Fibroblast of lung (primary cell): Measurements from ENCODE around the gene SPIN1. TPM values are rescaled to one million over a fixed set of nuclear protein-coding genes. Genes with fewer than 3 reads are reported as not detected.

Experiments
- DNase-seq, 2 donors: peaks; one replicate each; pipeline versions ENCODE4 v3.0.0 to v3.0.0-alpha.2; 2010; ENCODE audit warnings: low read depth in 2 of 2
- H2AFZ ChIP-seq: 2 replicates; pipeline ENCODE4 v1.5.1; 2012; ENCODE audit warnings: low read length, control low read depth, inconsistent platforms
- H3K27ac ChIP-seq: 2 replicates; pipeline ENCODE4 v1.5.1; 2011; ENCODE audit warnings: low read length, control low read depth; ENCODE audit not compliant: insufficient read depth
- H3K27me3 ChIP-seq: 2 replicates; pipeline ENCODE4 v1.5.1; 2011; ENCODE audit warnings: mild to moderate bottlenecking, low read length; ENCODE audit not compliant: control insufficient read depth, insufficient read depth
- H3K36me3 ChIP-seq: 2 replicates; pipeline ENCODE4 v1.5.1; 2011; ENCODE audit warnings: low read length; ENCODE audit not compliant: control insufficient read depth, insufficient read depth
- H3K4me1 ChIP-seq: 2 replicates; pipeline ENCODE4 v1.5.1; 2011; ENCODE audit warnings: low read length; ENCODE audit not compliant: control insufficient read depth, insufficient read depth; ENCODE audit errors: extremely low read depth
- H3K4me2 ChIP-seq: 2 replicates; pipeline ENCODE4 v1.5.1; 2011; ENCODE audit warnings: low read length, control low read depth; ENCODE audit not compliant: insufficient read depth; ENCODE audit errors: extremely low read depth
- H3K4me3 ChIP-seq, 4 experiments: fragments of 200-600 bp in 1 of 4; sonication (generic) in 1 of 4; replicated peaks in 1 of 4; 2 replicates each; pipeline ENCODE4 v1.5.1; 2011 to 2016; ENCODE audit warnings: low read length in 4 of 4, low read depth in 3 of 4, mild to moderate bottlenecking in 3 of 4, control low read depth in 2 of 4, inconsistent platforms in 1 of 4, mixed read lengths in 1 of 4; ENCODE audit not compliant: insufficient read depth in 1 of 4; ENCODE audit errors: control extremely low read depth in 1 of 4
- H3K79me2 ChIP-seq: 2 replicates; pipeline ENCODE4 v1.5.1; 2012; ENCODE audit warnings: mild to moderate bottlenecking, low read length, inconsistent platforms; ENCODE audit not compliant: control insufficient read depth, insufficient read depth
- H3K9ac ChIP-seq: 2 replicates; pipeline ENCODE4 v1.5.1; 2011; ENCODE audit warnings: mild to moderate bottlenecking, low read length, control low read depth; ENCODE audit not compliant: insufficient read depth
- H3K9me3 ChIP-seq: 2 replicates; pipeline ENCODE4 v1.5.1; 2012; ENCODE audit warnings: low read depth, low read length; ENCODE audit not compliant: control insufficient read depth, insufficient read depth
- H4K20me1 ChIP-seq: 2 replicates; pipeline ENCODE4 v1.5.1; 2011; ENCODE audit warnings: low read length; ENCODE audit not compliant: control insufficient read depth, insufficient read depth; ENCODE audit errors: extremely low read depth
- CTCF ChIP-seq, 2 donors: IDR thresholded peaks in 1 of 2; conservative IDR thresholded peaks in 1 of 2; 1 replicate in 1 of 2; 2 replicates in 1 of 2; pipeline ENCODE4 v1.5.1; 2011 to 2012; ENCODE audit warnings: low read length in 2 of 2, control low read depth in 1 of 2, inconsistent platforms in 1 of 2, low read depth in 1 of 2, mild to moderate bottlenecking in 1 of 2
- EZH2 ChIP-seq: IDR thresholded peaks from 2 replicates; pipeline ENCODE4 v1.5.1; 2012; ENCODE audit warnings: low read length, control low read depth, mild to moderate bottlenecking; ENCODE audit errors: missing control alignments
- polyA plus RNA-seq, 2 donors: library from polyadenylated mRNA; depleted of rRNA in 1 of 2; stranded (reverse) in 1 of 2; unstranded in 1 of 2; fragments of >200 nt; gene quantifications; 2 replicates each; pipeline ENCODE4 v1.2.1, GENCODE V29; 2011 to 2012; ENCODE audit warnings: missing spikeins in 1 of 2
- total RNA-seq: library from RNA; depleted of rRNA; stranded (reverse); fragments of >200 nt; gene quantifications from 2 replicates; pipeline ENCODE4 v1.2.1, GENCODE V29; 2014

SPIN1 gene
- total and polyA plus RNA-seq, 2 donors (not counting 1 experiment from before 2014, with no cell fraction given): 96.9 to 121 TPM

- H3K4me3 ChIP-seq: no peak overlapping the region
- H3K36me3 ChIP-seq: peaks cover 1% of the 10 kb centered on the region
- peak overlapping the region; percentile 76 for H3K27ac ChIP-seq
- TF ChIP-seq EZH2 (no peak), CTCF (conservative IDR thresholded peaks at IDR 0.05 in 1 of 2, IDR thresholded peaks at IDR 0.05 in 1 of 2; ENCODE audit: low read depth in 1 of 2, low read length in 2 of 2) (no peak)
- peaks cover 34% of the 10 kb centered on the region for H3K4me1 ChIP-seq
- H3K4me2 ChIP-seq: peak overlapping the region; percentile 78
- no peaks in the 10 kb centered on the region for H3K9me3 ChIP-seq
- no peaks in the 10 kb centered on the region for H4K20me1 ChIP-seq
- peak; percentile 56 to 78 for DNase-seq
- peaks cover 8% of the 10 kb centered on the region for H3K79me2 ChIP-seq
- H2AFZ ChIP-seq: no peak overlapping the region
- no peaks in the 10 kb centered on the region for H3K27me3 ChIP-seq
- no peak overlapping the region for H3K9ac ChIP-seq
These were observed 88.4 kb downstream of the SPIN1 start for GRCh38 chr9:88476491-88477271.

DNA sequence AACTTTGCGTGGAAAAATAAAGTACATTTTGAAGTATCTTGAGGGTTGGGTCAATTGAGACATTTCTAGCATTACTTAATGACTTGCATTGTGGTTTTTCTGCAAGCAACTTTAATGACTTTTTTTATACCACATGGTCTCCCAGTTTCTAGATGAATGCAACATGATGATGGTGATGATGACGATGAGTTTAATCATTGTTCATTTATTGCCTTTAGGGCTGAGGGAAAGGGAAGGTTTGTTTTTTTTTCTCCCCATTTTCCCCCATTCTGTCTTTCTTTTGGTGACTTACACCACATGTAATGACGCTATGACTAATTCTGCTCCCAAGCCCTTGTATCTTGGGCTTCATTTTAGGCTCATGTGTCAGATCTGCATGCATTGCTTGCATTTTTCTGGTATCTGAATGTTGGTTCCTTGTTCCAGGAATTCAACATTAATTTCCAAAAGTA, 89.1 kb downstream of the SPIN1 start:
- H3K4me1 ChIP-seq: peaks cover 34% of the 10 kb centered on the region
- no peak overlapping the region for H3K9ac ChIP-seq
- no peaks in the 10 kb centered on the region for H3K27me3 ChIP-seq
- H2AFZ ChIP-seq: no peak overlapping the region
- H3K27ac ChIP-seq: peak overlapping the region; percentile 76
- H3K4me3 ChIP-seq: no peak overlapping the region
- peaks cover 8% of the 10 kb centered on the region for H3K79me2 ChIP-seq
- no peak for TF ChIP-seq EZH2
- no peak for TF ChIP-seq CTCF (conservative IDR thresholded peaks at IDR 0.05 in 1 of 2, IDR thresholded peaks at IDR 0.05 in 1 of 2; ENCODE audit: low read depth in 1 of 2, low read length in 2 of 2)
- no peaks in the 10 kb centered on the region for H4K20me1 ChIP-seq
- H3K36me3 ChIP-seq: no peaks in the 10 kb centered on the region
- H3K9me3 ChIP-seq: no peaks in the 10 kb centered on the region
- peak; percentile 90 to 99 for DNase-seq
- H3K4me2 ChIP-seq: peak overlapping the region; percentile 78

DNA sequence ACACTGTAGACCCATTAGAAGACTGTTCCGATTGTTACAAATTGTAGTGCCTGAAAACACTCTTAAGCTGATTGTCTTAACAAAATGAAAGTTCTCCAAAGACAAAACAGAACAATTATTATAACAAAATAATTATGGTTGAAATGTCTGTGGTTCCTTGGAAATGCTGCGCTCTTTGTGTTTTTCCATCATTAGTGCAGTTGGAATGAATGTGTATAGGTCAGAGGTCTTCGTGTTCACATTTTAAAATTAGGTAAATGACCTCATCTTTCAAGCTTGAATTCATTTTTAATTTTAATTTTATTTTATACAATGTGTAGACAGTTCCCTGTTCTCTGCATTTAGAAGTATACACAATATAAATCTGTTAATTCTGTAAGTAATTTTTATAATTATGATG, 90.0 kb downstream of the SPIN1 start:
- no peak overlapping the region for H3K9ac ChIP-seq

More for the DNA sequence above, 90.0 kb downstream of the SPIN1 start:
- Histone ChIP-seq H3K4me1 (peaks cover 34% of the 10 kb centered on the region), H3K9me3 (no peaks in the 10 kb centered on the region), H3K4me2 (peak overlapping the region; percentile 41), H3K79me2 (peaks cover 8% of the 10 kb centered on the region), H3K36me3 (no peaks in the 10 kb centered on the region), H3K27me3 (no peaks in the 10 kb centered on the region), H3K4me3 (no peak overlapping the region), H2AFZ (no peak overlapping the region), H4K20me1 (no peaks in the 10 kb centered on the region), H3K27ac (peak overlapping the region; percentile 44)
- peak; percentile 36 to 67 for DNase-seq
- no peak for TF ChIP-seq EZH2
